ENCODE results near the gene TCEAL3. TPM values are rescaled to one million over a fixed set of nuclear protein-coding genes. Genes with fewer than 3 reads are reported as not detected.
A peak's percentile ranks its signal among the peaks of the same experiment; 100 is the strongest.
"Not testable (repeated sequence)": the region's sequence is repeated elsewhere in the genome, so short reads cannot be mapped to it uniquely, and the experiment has no call there.

Gene TCEAL3
- polyA plus RNA-seq, 3 donors = 1.8 to 3.7 (median 2.1) TPM

- H3K36me3 ChIP-seq (replicated peaks in 1 of 2; ENCODE audit: control insufficient read depth in 1 of 2, insufficient read depth in 2 of 2, low read length in 2 of 2) = no peaks in the 10 kb centered on the region
- no peaks in the 10 kb centered on the region for H3K27me3 ChIP-seq (ENCODE audit: control insufficient read depth in 2 of 2, insufficient read depth in 2 of 2, low read length in 2 of 2)
- no peak for TF ChIP-seq CTCF (IDR thresholded peaks at IDR 0.05)
- Mint-ChIP-seq H3K4me1 (peaks cover 8% of the 10 kb centered on the region), H3K36me3 (no peaks in the 10 kb centered on the region), H3K4me3 (peak overlapping the region; percentile 93 to 95), H3K27ac (peak overlapping the region in 1 of 7 donors; percentile 43), H3K27me3 (ENCODE audit: low read depth in 3 of 3) (no peaks in the 10 kb centered on the region), H3K9me3 (peaks cover 0 to 4% (median 0%) of the 10 kb centered on the region in 7 donors)
- no peak for DNase-seq
- WGBS (ENCODE audit: insufficient coverage) = no CpG with 5 or more reads among the region's 5 CpGs
- H3K9ac ChIP-seq (ENCODE audit: insufficient read depth, low read length, poor library complexity, severe bottlenecking) = peak overlapping the region; percentile 59
- no peaks in the 10 kb centered on the region for H3K79me2 ChIP-seq (ENCODE audit: insufficient read depth, low read length)
- peaks cover 5 to 6% of the 10 kb centered on the region in 2 donors for H3K4me1 ChIP-seq (ENCODE audit: control insufficient read depth in 1 of 2, insufficient read depth in 2 of 2, low read length in 2 of 2)
- H3K4me2 ChIP-seq (replicated peaks; ENCODE audit: extremely low read depth, low read length, poor library complexity, severe bottlenecking) = peak overlapping the region; percentile 66
- H3K27ac ChIP-seq (ENCODE audit: low read depth in 1 of 2, low read length in 2 of 2) = no peak overlapping the region
- intact Hi-C loops (cut with micrococcal nuclease) = no loop called here
- H4K20me1 ChIP-seq (ENCODE audit: insufficient read depth, low read length) = no peaks in the 10 kb centered on the region
- peak overlapping the region; percentile 71 to 76 (median 73) for H3K4me3 ChIP-seq (replicated peaks in 1 of 3; ENCODE audit: low read depth in 2 of 3, low read length in 3 of 3)
- peak overlapping the region; percentile 83 for H2AFZ ChIP-seq (ENCODE audit: insufficient read depth, low read depth, low read length, poor library complexity, severe bottlenecking)
- H3K9me3 ChIP-seq (replicated peaks in 1 of 2; ENCODE audit: control insufficient read depth in 1 of 2, insufficient read depth in 1 of 2, low read length in 2 of 2) = no peaks in the 10 kb centered on the region
These were observed 21.5 kb upstream of the TCEAL3 start for GRCh38 chrX:103586314-103586646.

GRCh38 chrX:103586659-103587058 is 21.1 kb upstream of the TCEAL3 start:
- no peak for TF ChIP-seq CTCF (IDR thresholded peaks at IDR 0.05)
- Histone ChIP-seq H3K9me3 (replicated peaks in 1 of 2; ENCODE audit: control insufficient read depth in 1 of 2, insufficient read depth in 1 of 2, low read length in 2 of 2) (no peaks in the 10 kb centered on the region), H3K27me3 (ENCODE audit: control insufficient read depth in 2 of 2, insufficient read depth in 2 of 2, low read length in 2 of 2) (no peaks in the 10 kb centered on the region), H2AFZ (ENCODE audit: insufficient read depth, low read depth, low read length, poor library complexity, severe bottlenecking) (no peak overlapping the region), H3K79me2 (ENCODE audit: insufficient read depth, low read length) (no peaks in the 10 kb centered on the region), H3K4me1 (ENCODE audit: control insufficient read depth in 1 of 2, insufficient read depth in 2 of 2, low read length in 2 of 2) (peaks cover 5 to 6% of the 10 kb centered on the region in 2 donors), H3K4me2 (replicated peaks; ENCODE audit: extremely low read depth, low read length, poor library complexity, severe bottlenecking) (no peak overlapping the region), H4K20me1 (ENCODE audit: insufficient read depth, low read length) (no peaks in the 10 kb centered on the region), H3K27ac (ENCODE audit: low read depth in 1 of 2, low read length in 2 of 2) (no peak overlapping the region), H3K9ac (ENCODE audit: insufficient read depth, low read length, poor library complexity, severe bottlenecking) (no peak overlapping the region), H3K4me3 (replicated peaks in 1 of 3; ENCODE audit: low read depth in 2 of 3, low read length in 3 of 3) (peak overlapping the region in 1 of 3 experiments; percentile 76), H3K36me3 (replicated peaks in 1 of 2; ENCODE audit: control insufficient read depth in 1 of 2, insufficient read depth in 2 of 2, low read length in 2 of 2) (no peaks in the 10 kb centered on the region)
- peaks cover 0 to 4% (median 0%) of the 10 kb centered on the region in 7 donors for H3K9me3 Mint-ChIP-seq
- no peaks in the 10 kb centered on the region for H3K27me3 Mint-ChIP-seq (ENCODE audit: low read depth in 3 of 3)
- no peak overlapping the region for H3K27ac Mint-ChIP-seq
- peak overlapping the region in 1 of 2 donors; percentile 95 for H3K4me3 Mint-ChIP-seq
- 86% methylated on average over 3 of the region's 4 CpGs for WGBS (ENCODE audit: insufficient coverage)
- H3K36me3 Mint-ChIP-seq = no peaks in the 10 kb centered on the region
- peaks cover 8% of the 10 kb centered on the region for H3K4me1 Mint-ChIP-seq
- DNase-seq = no peak
- intact Hi-C loops (cut with micrococcal nuclease) = no loop called here

- H2AFZ ChIP-seq (ENCODE audit: insufficient read depth, low read depth, low read length, poor library complexity, severe bottlenecking); H3K4me3 Mint-ChIP-seq; H3K36me3 ChIP-seq (replicated peaks in 1 of 2; ENCODE audit: control insufficient read depth in 1 of 2, insufficient read depth in 2 of 2, low read length in 2 of 2); H3K4me3 ChIP-seq (replicated peaks in 1 of 3; ENCODE audit: low read depth in 2 of 3, low read length in 3 of 3); H3K27me3 ChIP-seq (ENCODE audit: control insufficient read depth in 2 of 2, insufficient read depth in 2 of 2, low read length in 2 of 2); H3K9me3 ChIP-seq (replicated peaks in 1 of 2; ENCODE audit: control insufficient read depth in 1 of 2, insufficient read depth in 1 of 2, low read length in 2 of 2); H4K20me1 ChIP-seq (ENCODE audit: insufficient read depth, low read length); H3K9ac ChIP-seq (ENCODE audit: insufficient read depth, low read length, poor library complexity, severe bottlenecking); H3K27ac Mint-ChIP-seq; H3K4me1 Mint-ChIP-seq; H3K9me3 Mint-ChIP-seq; intact Hi-C loops (cut with micrococcal nuclease); H3K36me3 Mint-ChIP-seq; H3K27me3 Mint-ChIP-seq (ENCODE audit: low read depth in 3 of 3); H3K27ac ChIP-seq (ENCODE audit: low read depth in 1 of 2, low read length in 2 of 2); H3K4me1 ChIP-seq (ENCODE audit: control insufficient read depth in 1 of 2, insufficient read depth in 2 of 2, low read length in 2 of 2); DNase-seq; H3K4me2 ChIP-seq (replicated peaks; ENCODE audit: extremely low read depth, low read length, poor library complexity, severe bottlenecking); H3K79me2 ChIP-seq (ENCODE audit: insufficient read depth, low read length): not testable (repeated sequence)
- WGBS (ENCODE audit: insufficient coverage) = no CpG with 5 or more reads among the region's 1 CpG
These were observed 15.5 kb upstream of the TCEAL3 start for GRCh38 chrX:103592295-103592694.

Data from CD14-positive monocyte (primary cell).